Mesothelial cell of epicardium (in vitro differentiated cells): ENCODE data around the gene ANKRD66. TPM values are rescaled to one million over a fixed set of nuclear protein-coding genes. Genes with fewer than 3 reads are reported as not detected.

Experiments
- DNase-seq, 2 experiments: peaks; one replicate each; pipeline ENCODE4 v3.0.0; 2021; ENCODE audit warnings: low spot score in 2 of 2; ENCODE audit not compliant: unreplicated experiment in 2 of 2
- H3K27ac Mint-ChIP-seq: 2 replicates; pipeline ENCODE4 v1.8.0; 2021; ENCODE audit warnings: mixed read lengths
- H3K27me3 Mint-ChIP-seq: 2 replicates; pipeline ENCODE4 v1.8.0; 2021; ENCODE audit warnings: low read depth, mixed read lengths
- H3K36me3 Mint-ChIP-seq: 2 replicates; pipeline ENCODE4 v1.8.0; 2021; ENCODE audit warnings: mixed read lengths
- H3K4me1 Mint-ChIP-seq: 2 replicates; pipeline ENCODE4 v1.8.0; 2021; ENCODE audit warnings: mixed read lengths
- H3K4me3 Mint-ChIP-seq: 2 replicates; pipeline ENCODE4 v1.8.0; 2021; ENCODE audit warnings: mild to moderate bottlenecking, moderate library complexity, mixed read lengths
- H3K9me3 Mint-ChIP-seq: 2 replicates; pipeline ENCODE4 v1.8.0; 2021; ENCODE audit warnings: mixed read lengths
- CTCF ChIP-seq: fragments of 200-600 bp; sonication (generic); IDR thresholded peaks from one replicate; pipeline ENCODE4 v1.5.0; 2021; ENCODE audit warnings: antibody characterized with exemption; ENCODE audit not compliant: unreplicated experiment
- total RNA-seq: library from RNA; stranded (reverse); gene quantifications from 3 replicates; pipeline ENCODE4 v1.2.1, GENCODE V29; 2021

The ANKRD66 gene
- total RNA-seq, 1 donor from 2014 or later: not detected

DNA sequence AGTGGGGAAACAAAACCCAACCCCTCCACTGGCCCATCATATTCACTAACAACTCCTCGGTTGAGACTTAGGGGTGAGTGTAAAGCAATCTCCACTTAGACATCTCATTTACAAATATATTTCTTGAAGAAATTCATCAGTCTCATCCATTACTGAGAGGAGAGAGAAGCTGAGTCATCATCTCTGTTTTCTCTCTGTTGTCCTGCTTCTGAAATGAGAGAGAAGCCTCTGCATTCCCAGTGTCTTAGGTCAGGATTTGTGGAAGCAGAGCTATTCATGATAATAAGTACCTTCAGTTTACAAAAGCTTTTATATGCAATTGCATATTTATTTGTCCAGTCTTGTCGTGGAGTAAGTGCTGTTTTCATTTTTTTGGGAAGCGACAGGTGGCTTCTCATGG lies 47.3 kb downstream of the ANKRD66 start:
- no peaks in the 10 kb centered on the region for H3K4me1 Mint-ChIP-seq
- no peaks in the 10 kb centered on the region for H3K36me3 Mint-ChIP-seq
- no peaks in the 10 kb centered on the region for H3K9me3 Mint-ChIP-seq
- DNase-seq: no peak
- no peak overlapping the region for H3K4me3 Mint-ChIP-seq
- H3K27me3 Mint-ChIP-seq: no peaks in the 10 kb centered on the region
- no peak overlapping the region for H3K27ac Mint-ChIP-seq
- no peak for TF ChIP-seq CTCF

- Mint-ChIP-seq H3K27me3 (no peaks in the 10 kb centered on the region), H3K27ac (no peak overlapping the region), H3K4me1 (no peaks in the 10 kb centered on the region), H3K36me3 (no peaks in the 10 kb centered on the region), H3K9me3 (no peaks in the 10 kb centered on the region), H3K4me3 (no peak overlapping the region)
- no peak for DNase-seq
- TF ChIP-seq CTCF: no peak
Measured at GRCh38 chr6:46795816-46796215, 49.1 kb downstream of the ANKRD66 start.

- Mint-ChIP-seq H3K27ac (no peak overlapping the region), H3K36me3 (no peaks in the 10 kb centered on the region), H3K9me3 (no peaks in the 10 kb centered on the region), H3K4me3 (no peak overlapping the region), H3K4me1 (no peaks in the 10 kb centered on the region), H3K27me3 (no peaks in the 10 kb centered on the region)
- DNase-seq: no peak
- no peak for TF ChIP-seq CTCF
Measured at GRCh38 chr6:46796848-46797580, 50.3 kb downstream of the ANKRD66 start.

DNA sequence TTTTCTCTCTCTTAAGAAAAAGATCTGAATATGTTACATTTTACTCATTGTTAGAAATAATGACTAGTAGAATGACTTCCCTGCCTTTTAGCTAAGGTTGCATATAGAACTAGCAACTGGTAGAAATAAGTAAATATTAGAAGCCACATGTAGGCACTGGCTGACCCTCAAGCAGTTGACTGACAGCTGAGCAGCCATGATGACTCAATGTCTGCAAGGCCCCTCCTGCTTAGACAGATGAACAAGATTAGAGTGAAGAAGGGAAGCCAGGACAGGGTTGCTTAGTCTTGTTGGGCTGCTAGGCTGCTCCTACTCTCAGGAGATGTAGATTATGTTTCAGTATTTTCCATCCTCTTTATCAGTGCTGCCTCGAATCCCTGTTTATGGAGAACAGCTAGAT lies 52.9 kb downstream of the ANKRD66 start:
- Mint-ChIP-seq H3K4me1 (no peaks in the 10 kb centered on the region), H3K27me3 (no peaks in the 10 kb centered on the region), H3K36me3 (no peaks in the 10 kb centered on the region), H3K4me3 (no peak overlapping the region), H3K9me3 (no peaks in the 10 kb centered on the region), H3K27ac (no peak overlapping the region)
- DNase-seq: no peak
- no peak for TF ChIP-seq CTCF

DNA sequence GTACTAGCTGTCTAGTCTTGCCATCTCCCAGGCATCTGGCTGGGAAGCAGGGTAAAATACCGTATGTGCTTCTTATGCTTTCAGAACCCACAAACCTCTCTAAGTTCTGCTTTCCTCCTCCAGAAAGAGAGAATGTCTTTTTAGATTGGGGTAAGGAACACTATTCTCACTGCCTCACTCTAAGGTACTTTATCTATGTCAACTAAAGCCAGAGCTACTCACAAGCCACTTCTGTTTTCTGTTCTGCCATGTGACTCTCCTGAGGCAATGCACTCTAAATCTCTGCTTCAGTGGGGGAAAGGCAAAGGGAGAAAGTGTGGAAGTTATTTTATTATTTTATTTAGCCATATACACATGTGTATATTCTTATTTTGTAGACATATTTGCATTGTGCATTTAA lies 62.1 kb downstream of the ANKRD66 start:
- Mint-ChIP-seq H3K36me3 (no peaks in the 10 kb centered on the region), H3K27ac (no peak overlapping the region), H3K4me3 (no peak overlapping the region), H3K4me1 (no peaks in the 10 kb centered on the region), H3K27me3 (peaks cover 13% of the 10 kb centered on the region), H3K9me3 (peaks cover 39% of the 10 kb centered on the region)
- no peak for DNase-seq
- TF ChIP-seq CTCF: no peak

Other genes with a start within 250 kb of the ANKRD66 start
- 6.1 to 6.9 TPM (median 6.3 TPM) in 3 replicates for gene CYP39A1, start 94.1 kb upstream of the ANKRD66 start, total RNA-seq
- 33.8 to 40.5 TPM (median 34.6 TPM) in 3 replicates for gene SLC25A27, start 94.0 kb upstream of the ANKRD66 start, total RNA-seq
- 0.24 to 0.51 TPM (median 0.43 TPM) in 3 replicates for gene TDRD6, start 59.0 kb upstream of the ANKRD66 start, total RNA-seq
- gene PLA2G7, start 11.6 kb upstream of the ANKRD66 start, total RNA-seq: 0.45 to 0.54 TPM (median 0.49 TPM) in 3 replicates
- gene MEP1A, start 46.5 kb downstream of the ANKRD66 start, total RNA-seq: 0.16 TPM in 1 of 3 replicates, not detected in the others
- gene ADGRF5, start 175.0 kb downstream of the ANKRD66 start, total RNA-seq: 0.16 to 0.32 TPM in 2 of 3 replicates, not detected in the other